GM10248 (cell line): Measurements from ENCODE around the gene NT5DC4.

Experiments
- CTCF ChIA-PET: fragments of 300-600 bp; sonication (Branson Sonifier 250); formaldehyde crosslinking; extraction: SDS; loops from one replicate; lab custom pipeline; 2021; ENCODE audit warnings: antibody characterized with exemption; lab: Yijun Ruan, JAX
- POLR2A ChIA-PET: fragments of 350-650 bp; sonication (Branson Sonifier 250); formaldehyde crosslinking; extraction: SDS; loops from one replicate; lab custom pipeline; 2020; ENCODE audit warnings: antibody characterized with exemption; lab: Yijun Ruan, JAX
- DNase-seq: peaks from one replicate; pipeline ENCODE4 v3.0.0; 2012; ENCODE audit errors: extremely low spot score
- TF ChIP-seq, protein P1 (sequence below): IDR thresholded peaks from 2 replicates; pipeline ENCODE4 v1.5.1; 2012; ENCODE audit warnings: mild to moderate bottlenecking, low read depth; ENCODE audit errors: extremely low read depth, missing control alignments, control extremely low read depth

Gene NT5DC4

GRCh38 chr2:112740527-112740926 lies 19.7 kb downstream of the NT5DC4 start:
- POLR2A ChIA-PET: no interaction called here
- no peak for DNase-seq
- CTCF ChIA-PET: interaction anchor here (0.8 to 10.2 kb wide), 8 partner anchors 9 to 201 kb away, joined by 3 to 124 read pairs (median 9); partner anchors contain the start of gene SLC20A1
- TF ChIP-seq, protein P1, sequence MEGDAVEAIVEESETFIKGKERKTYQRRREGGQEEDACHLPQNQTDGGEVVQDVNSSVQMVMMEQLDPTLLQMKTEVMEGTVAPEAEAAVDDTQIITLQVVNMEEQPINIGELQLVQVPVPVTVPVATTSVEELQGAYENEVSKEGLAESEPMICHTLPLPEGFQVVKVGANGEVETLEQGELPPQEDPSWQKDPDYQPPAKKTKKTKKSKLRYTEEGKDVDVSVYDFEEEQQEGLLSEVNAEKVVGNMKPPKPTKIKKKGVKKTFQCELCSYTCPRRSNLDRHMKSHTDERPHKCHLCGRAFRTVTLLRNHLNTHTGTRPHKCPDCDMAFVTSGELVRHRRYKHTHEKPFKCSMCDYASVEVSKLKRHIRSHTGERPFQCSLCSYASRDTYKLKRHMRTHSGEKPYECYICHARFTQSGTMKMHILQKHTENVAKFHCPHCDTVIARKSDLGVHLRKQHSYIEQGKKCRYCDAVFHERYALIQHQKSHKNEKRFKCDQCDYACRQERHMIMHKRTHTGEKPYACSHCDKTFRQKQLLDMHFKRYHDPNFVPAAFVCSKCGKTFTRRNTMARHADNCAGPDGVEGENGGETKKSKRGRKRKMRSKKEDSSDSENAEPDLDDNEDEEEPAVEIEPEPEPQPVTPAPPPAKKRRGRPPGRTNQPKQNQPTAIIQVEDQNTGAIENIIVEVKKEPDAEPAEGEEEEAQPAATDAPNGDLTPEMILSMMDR: no peak

GRCh38 chr2:112749755-112750559 lies 29.1 kb downstream of the NT5DC4 start:
- TF ChIP-seq, protein P1: peak; percentile 96
- DNase-seq: peak; percentile 79
- CTCF ChIA-PET: interaction anchor here (0.6 to 10.6 kb wide), 66 partner anchors 8 to 297 kb away, joined by 3 to 275 read pairs (median 6); partner anchors contain the start of genes IL1A, IL1B and IL37
- POLR2A ChIA-PET: interaction anchor here (1.2 kb wide), 1 partner anchor 104 kb away, joined by 3 read pairs; the partner anchor contains the start of gene SLC20A1

GRCh38 chr2:112750560-112750843 lies 29.7 kb downstream of the NT5DC4 start:
- ChIA-PET CTCF (interaction anchor here (0.6 to 10.6 kb wide), 32 partner anchors 9 to 198 kb away, joined by 3 to 275 read pairs (median 6); partner anchors contain the start of gene IL1A), POLR2A (no interaction called here)
- TF ChIP-seq, protein P1: no peak
- no peak for DNase-seq

DNA sequence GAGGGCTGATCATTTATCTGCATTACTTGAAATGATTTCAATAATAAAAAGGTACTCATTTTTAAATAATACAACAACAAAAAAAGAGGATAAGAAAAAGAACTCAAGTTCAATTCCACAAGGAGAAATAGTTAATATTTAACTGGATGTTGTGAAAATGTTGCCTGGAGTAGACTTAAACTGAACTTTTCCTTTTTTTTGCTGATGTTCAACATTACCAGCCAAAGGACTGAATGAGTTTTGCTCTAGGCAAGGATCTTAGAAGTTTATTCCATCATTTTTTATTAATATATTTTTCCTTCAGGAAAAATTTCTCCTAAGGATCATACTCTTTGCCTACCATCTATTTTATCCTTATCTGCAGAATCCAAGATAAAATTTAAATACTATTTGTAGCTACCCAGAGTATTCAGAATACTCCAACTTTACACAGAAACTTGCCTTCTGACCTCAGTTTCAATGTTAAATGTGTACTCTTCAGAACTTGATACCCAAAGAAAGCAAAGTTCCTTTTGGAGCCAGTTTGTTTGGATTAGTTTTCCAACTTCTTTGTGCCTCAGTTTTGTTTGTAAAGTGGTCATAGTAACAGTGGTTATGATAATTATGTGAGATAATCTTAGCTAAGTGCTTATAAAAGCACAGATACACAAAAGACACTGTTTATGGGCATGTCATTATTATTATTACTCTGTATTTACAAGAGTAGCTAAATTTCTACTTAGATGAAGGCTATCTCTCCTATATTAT lies 30.8 kb downstream of the NT5DC4 start:
- ChIA-PET CTCF (interaction anchor here (1.1 to 10.6 kb wide), 10 partner anchors 8 to 207 kb away, joined by 3 to 275 read pairs (median 4); no protein-coding TSS in a partner anchor), POLR2A (no interaction called here)
- no peak for DNase-seq
- TF ChIP-seq, protein P1: no peak

DNA sequence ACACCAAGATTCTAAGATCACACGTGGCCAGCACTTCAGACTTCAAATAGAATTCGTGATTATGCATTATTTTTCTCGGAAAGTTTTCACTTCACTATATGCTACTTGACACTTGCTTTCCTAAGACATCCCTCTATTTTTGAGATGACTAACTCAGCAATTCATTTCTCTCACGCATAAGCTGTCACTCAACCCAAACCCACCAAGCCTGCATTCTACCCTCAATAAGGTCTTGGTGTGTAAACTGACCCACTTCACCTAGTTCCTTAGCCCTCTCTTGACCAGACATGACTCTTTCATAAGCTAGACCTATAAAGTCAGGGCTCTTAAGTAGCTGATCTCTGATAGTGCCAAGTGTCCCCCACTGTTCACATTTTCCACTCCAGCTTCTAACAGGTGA lies 31.8 kb downstream of the NT5DC4 start:
- CTCF ChIA-PET: interaction anchor here (0.8 to 10.6 kb wide), 12 partner anchors 8 to 206 kb away, joined by 3 to 275 read pairs (median 4); no protein-coding TSS in a partner anchor
- no peak for DNase-seq
- TF ChIP-seq, protein P1: no peak
- POLR2A ChIA-PET: no interaction called here

DNA sequence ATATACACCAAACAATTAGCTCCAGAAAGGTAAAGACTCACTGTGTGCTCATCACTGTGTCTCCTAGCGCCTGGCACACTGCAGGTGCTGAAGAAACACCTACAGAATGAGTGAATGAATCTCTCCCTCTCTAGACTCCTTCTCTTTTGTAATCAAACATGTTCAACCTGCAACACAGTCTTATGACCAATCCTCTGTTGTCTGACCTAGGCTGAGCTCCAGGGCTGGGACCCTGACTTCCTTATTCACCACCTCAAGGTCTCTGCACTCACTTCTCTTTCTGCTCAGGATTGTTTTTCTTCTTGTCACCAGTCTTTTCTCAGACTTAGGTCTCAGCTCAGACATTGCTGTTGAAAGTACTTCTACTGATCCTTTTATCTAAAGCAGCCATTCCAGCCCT lies 33.7 kb downstream of the NT5DC4 start:
- CTCF ChIA-PET: interaction anchor here (1.3 to 10.6 kb wide), 6 partner anchors 9 to 204 kb away, joined by 3 to 275 read pairs (median 10); partner anchors contain the start of gene CKAP2L
- POLR2A ChIA-PET: no interaction called here
- DNase-seq: no peak
- TF ChIP-seq, protein P1: no peak
